Mucosa of stomach (tissue), 1 donor: Measurements from ENCODE around the gene ACAD10.

Experiments
- H3K27me3 ChIP-seq: one replicate; pipeline ENCODE4 v1.7.0; 2013; ENCODE audit warnings: mild to moderate bottlenecking, low read length; ENCODE audit not compliant: control insufficient read depth, insufficient read depth
- H3K36me3 ChIP-seq: one replicate; pipeline ENCODE4 v1.7.0; 2013; ENCODE audit warnings: low read length; ENCODE audit not compliant: control insufficient read depth, insufficient read depth
- H3K4me1 ChIP-seq: one replicate; pipeline ENCODE4 v1.7.0; 2013; ENCODE audit warnings: mild to moderate bottlenecking, low read length; ENCODE audit not compliant: control insufficient read depth, insufficient read depth
- H3K4me3 ChIP-seq: one replicate; pipeline ENCODE4 v1.7.0; 2013; ENCODE audit warnings: low read length
- H3K9ac ChIP-seq: one replicate; pipeline ENCODE4 v1.7.0; 2013; ENCODE audit warnings: mild to moderate bottlenecking, low read length, moderate library complexity
- H3K9me3 ChIP-seq: one replicate; pipeline ENCODE4 v1.7.0; 2013; ENCODE audit warnings: mild to moderate bottlenecking, low read length, moderate library complexity; ENCODE audit not compliant: control insufficient read depth
- donor health status: Pancreatic carcinoma.

The ACAD10 gene

GRCh38 chr12:111788178-111788654 is 102.4 kb downstream of the ACAD10 start:
- no peak overlapping the region for H3K4me3 ChIP-seq
- peaks cover 31% of the 10 kb centered on the region for H3K4me1 ChIP-seq
- no peaks in the 10 kb centered on the region for H3K9me3 ChIP-seq
- peaks cover 39% of the 10 kb centered on the region for H3K36me3 ChIP-seq
- no peaks in the 10 kb centered on the region for H3K27me3 ChIP-seq
- no peak overlapping the region for H3K9ac ChIP-seq

- Histone ChIP-seq H3K4me3 (no peak overlapping the region), H3K36me3 (peaks cover 30% of the 10 kb centered on the region), H3K4me1 (peaks cover 31% of the 10 kb centered on the region), H3K27me3 (no peaks in the 10 kb centered on the region), H3K9me3 (no peaks in the 10 kb centered on the region), H3K9ac (no peak overlapping the region)
Observed at GRCh38 chr12:111789779-111790178, 103.9 kb downstream of the ACAD10 start.

- Histone ChIP-seq H3K4me3 (no peak overlapping the region), H3K27me3 (no peaks in the 10 kb centered on the region), H3K9ac (no peak overlapping the region), H3K4me1 (peaks cover 31% of the 10 kb centered on the region), H3K9me3 (no peaks in the 10 kb centered on the region), H3K36me3 (peaks cover 22% of the 10 kb centered on the region)
Observed at GRCh38 chr12:111791507-111791906, 105.7 kb downstream of the ACAD10 start.

DNA sequence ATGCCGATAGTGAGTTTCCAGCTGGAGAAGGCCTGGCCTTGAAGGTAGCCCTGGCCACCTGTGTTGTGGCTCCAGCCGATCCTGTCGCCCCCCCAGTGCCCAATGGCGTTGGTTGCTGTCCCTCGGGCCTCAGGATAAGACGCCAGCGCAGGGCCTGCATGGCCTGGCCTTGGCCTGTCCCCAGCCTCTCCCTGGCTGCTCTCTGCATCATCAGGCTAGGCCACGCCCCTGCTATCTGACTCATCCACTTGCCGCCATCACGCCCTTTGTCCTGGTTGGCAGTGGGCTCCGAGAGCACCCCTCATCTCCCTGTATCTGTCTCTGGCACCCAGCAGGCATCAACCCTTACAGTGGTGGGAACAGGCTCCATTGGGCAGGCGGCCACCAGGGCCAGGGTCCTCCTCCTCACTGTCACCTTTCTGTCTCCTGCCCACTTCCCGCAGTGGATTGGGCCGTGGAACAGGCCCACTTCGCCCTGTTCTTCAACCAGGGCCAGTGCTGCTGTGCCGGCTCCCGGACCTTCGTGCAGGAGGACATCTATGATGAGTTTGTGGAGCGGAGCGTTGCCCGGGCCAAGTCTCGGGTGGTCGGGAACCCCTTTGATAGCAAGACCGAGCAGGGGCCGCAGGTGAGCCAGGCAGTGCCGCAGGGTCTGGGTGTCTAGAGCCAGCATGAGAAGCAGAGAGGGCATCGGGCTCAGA is 106.5 kb downstream of the ACAD10 start:
- Histone ChIP-seq H3K4me1 (peaks cover 28% of the 10 kb centered on the region), H3K27me3 (no peaks in the 10 kb centered on the region), H3K9ac (no peak overlapping the region), H3K4me3 (no peak overlapping the region), H3K36me3 (peaks cover 22% of the 10 kb centered on the region), H3K9me3 (no peaks in the 10 kb centered on the region)

DNA sequence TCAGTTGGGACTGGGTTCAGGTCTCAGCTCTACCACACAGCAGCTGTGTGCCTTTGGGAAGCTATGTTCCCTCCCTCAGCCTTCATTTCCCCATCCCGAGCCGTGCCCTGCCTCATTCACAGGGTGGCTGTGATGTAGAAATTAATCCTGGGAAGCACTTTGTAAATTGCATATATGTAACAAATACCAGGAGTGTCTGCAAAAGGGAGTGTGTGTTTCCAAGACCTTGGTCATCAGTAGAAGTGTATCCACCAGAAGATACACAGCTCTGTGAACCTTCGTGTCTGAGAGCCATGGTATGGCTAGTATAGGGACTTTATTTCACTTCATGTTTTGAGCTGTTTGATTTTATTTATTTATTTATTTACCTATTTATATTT is 107.0 kb downstream of the ACAD10 start:
- H3K36me3 ChIP-seq = peaks cover 25% of the 10 kb centered on the region
- no peak overlapping the region for H3K9ac ChIP-seq
- peaks cover 26% of the 10 kb centered on the region for H3K4me1 ChIP-seq
- no peaks in the 10 kb centered on the region for H3K27me3 ChIP-seq
- no peaks in the 10 kb centered on the region for H3K9me3 ChIP-seq
- no peak overlapping the region for H3K4me3 ChIP-seq

GRCh38 chr12:111798182-111798581 is 112.3 kb downstream of the ACAD10 start:
- no peaks in the 10 kb centered on the region for H3K4me1 ChIP-seq

DNA sequence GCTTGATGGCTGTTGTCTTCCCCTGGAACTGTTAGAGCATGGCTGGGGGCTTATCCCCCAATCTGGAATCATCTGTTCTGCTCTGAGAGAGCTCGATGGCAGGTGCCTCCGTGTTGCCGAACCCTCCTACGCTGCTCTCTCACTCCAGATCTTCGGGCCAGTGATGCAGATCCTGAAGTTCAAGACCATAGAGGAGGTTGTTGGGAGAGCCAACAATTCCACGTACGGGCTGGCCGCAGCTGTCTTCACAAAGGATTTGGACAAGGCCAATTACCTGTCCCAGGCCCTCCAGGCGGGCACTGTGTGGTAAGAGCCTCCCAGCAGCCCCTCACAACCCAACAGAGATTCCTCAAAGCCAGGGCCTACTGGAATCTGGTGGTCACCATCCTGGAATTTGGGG is 113.9 kb downstream of the ACAD10 start:
- no peaks in the 10 kb centered on the region for H3K9me3 ChIP-seq
- H3K4me1 ChIP-seq = no peaks in the 10 kb centered on the region
- H3K36me3 ChIP-seq = peaks cover 19% of the 10 kb centered on the region
- no peaks in the 10 kb centered on the region for H3K27me3 ChIP-seq
- no peak overlapping the region for H3K9ac ChIP-seq
- no peak overlapping the region for H3K4me3 ChIP-seq

More at GRCh38 chr12:111798182-111798581, 112.3 kb downstream of the ACAD10 start:
- Histone ChIP-seq H3K4me3 (no peak overlapping the region), H3K36me3 (peaks cover 19% of the 10 kb centered on the region), H3K9me3 (no peaks in the 10 kb centered on the region), H3K27me3 (no peaks in the 10 kb centered on the region), H3K9ac (no peak overlapping the region)

DNA sequence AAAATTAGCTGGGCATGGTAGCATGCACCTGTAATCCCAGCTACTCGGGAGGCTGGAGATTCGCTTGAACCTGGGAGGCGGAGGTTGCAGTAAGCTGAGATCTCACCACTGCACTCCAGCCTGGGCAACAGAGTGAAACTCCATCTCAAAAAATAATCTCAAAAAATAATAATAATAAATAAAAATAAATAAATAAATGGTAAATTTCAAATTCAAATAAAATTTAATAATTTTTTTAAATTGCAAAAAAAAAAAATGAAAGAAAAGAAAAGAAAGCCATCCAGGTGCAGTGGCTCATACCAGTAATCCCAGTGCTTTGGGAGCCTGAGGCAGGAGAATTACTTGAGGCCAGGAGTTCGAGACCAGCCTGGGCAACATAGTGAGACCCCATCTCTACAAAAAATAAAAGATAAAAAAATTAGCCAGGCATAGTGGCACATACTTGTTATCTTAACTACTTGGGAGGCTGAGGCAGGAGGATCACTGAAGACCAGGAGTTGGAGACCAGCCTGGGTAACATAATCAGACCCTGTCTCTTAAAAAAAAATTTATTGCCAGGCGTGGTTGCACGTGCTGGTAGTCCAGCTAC is 117.3 kb downstream of the ACAD10 start:
- H3K36me3 ChIP-seq = peaks cover 13% of the 10 kb centered on the region

DNA sequence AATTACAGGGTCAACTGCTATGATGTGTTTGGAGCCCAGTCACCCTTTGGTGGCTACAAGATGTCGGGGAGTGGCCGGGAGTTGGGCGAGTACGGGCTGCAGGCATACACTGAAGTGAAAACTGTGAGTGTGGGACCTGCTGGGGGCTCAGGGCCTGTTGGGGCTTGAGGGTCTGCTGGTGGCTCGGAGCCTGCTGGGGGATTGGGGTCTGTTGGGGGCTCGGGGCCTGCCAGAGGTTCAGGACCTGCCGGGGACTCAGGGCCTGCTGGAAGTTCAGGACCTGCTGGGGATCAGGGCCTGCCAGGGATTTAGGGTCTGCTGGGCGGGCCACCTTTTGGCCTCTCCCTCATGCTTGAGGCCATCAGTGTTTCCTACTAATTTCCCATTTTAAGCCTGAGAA is 118.0 kb downstream of the ACAD10 start:
- peaks cover 12% of the 10 kb centered on the region for H3K36me3 ChIP-seq
- H3K27me3 ChIP-seq = no peaks in the 10 kb centered on the region
- H3K9ac ChIP-seq = no peak overlapping the region
- H3K9me3 ChIP-seq = no peaks in the 10 kb centered on the region
- H3K4me3 ChIP-seq = no peak overlapping the region
- H3K4me1 ChIP-seq = no peaks in the 10 kb centered on the region

More for the DNA sequence above, 117.3 kb downstream of the ACAD10 start:
- Histone ChIP-seq H3K27me3 (no peaks in the 10 kb centered on the region), H3K4me3 (no peak overlapping the region), H3K4me1 (no peaks in the 10 kb centered on the region), H3K9ac (no peak overlapping the region), H3K9me3 (no peaks in the 10 kb centered on the region)

DNA sequence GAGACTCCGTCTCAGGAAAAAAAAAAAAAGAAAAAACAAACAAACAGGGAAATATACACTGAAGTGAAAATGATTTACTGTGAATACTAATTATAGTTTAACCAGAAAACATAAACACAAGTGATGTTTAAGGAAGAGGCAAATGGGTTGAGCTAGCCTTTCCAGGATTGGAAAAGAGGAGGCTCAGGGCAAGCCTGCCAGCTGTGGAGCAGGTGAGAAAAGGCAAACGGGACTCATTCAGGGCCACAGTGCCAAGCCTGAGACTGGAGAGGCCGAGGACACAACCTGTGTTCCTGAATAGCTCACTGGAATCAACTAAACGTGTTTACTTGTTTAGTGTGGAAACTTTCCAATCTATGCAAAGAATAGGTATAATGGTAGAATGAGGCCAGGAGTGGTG is 120.5 kb downstream of the ACAD10 start:
- Histone ChIP-seq H3K9ac (no peak overlapping the region), H3K9me3 (no peaks in the 10 kb centered on the region), H3K4me3 (no peak overlapping the region), H3K4me1 (no peaks in the 10 kb centered on the region), H3K36me3 (peaks cover 14% of the 10 kb centered on the region), H3K27me3 (no peaks in the 10 kb centered on the region)
